Activated T-helper 1 cell treated with anti-CD3 and anti-CD28 coated beads, Interleukin-12 subunit alpha, Interleukin-12 subunit beta, Interleukin-2, Interleukin-4 antibody, amounts not matched to agents 30 ng/mL and 10 ng/mL and 1 ng/mL, durations not matched to agents 14 hours and 24 hours and 36 hours (primary cell): ENCODE data around the gene IFNA21. TPM values are rescaled to one million over a fixed set of nuclear protein-coding genes. Genes with fewer than 3 reads are reported as not detected.

Source experiments
- DNase-seq: peaks from one replicate; pipeline ENCODE4 v3.0.0; 2021; ENCODE audit warnings: low spot score
- H3K27ac Mint-ChIP-seq: one replicate; pipeline ENCODE4 v1.8.0; 2021; ENCODE audit warnings: mild to moderate bottlenecking, mixed read lengths
- H3K27me3 Mint-ChIP-seq: one replicate; pipeline ENCODE4 v1.8.0; 2022; ENCODE audit warnings: mild to moderate bottlenecking, moderate library complexity, mixed read lengths; ENCODE audit not compliant: insufficient read depth
- H3K36me3 Mint-ChIP-seq: one replicate; pipeline ENCODE4 v1.8.0; 2021; ENCODE audit warnings: low read depth, mixed read lengths
- H3K4me1 Mint-ChIP-seq: one replicate; pipeline ENCODE4 v1.8.0; 2021; ENCODE audit warnings: low read depth, mixed read lengths
- H3K4me3 Mint-ChIP-seq: one replicate; pipeline ENCODE4 v1.8.0; 2021; ENCODE audit warnings: mild to moderate bottlenecking, moderate library complexity, mixed read lengths
- H3K9me3 Mint-ChIP-seq: one replicate; pipeline ENCODE4 v1.8.0; 2021; ENCODE audit warnings: mixed read lengths
- intact Hi-C: fragments of 100-400 bp; cut with micrococcal nuclease; formaldehyde crosslinking; loops from one replicate; pipeline ENCODE4 v1.15.1; 2024
- total RNA-seq: library from RNA; stranded (reverse); gene quantifications from 2 replicates; pipeline ENCODE4 v1.2.3, GENCODE V29; 2022

The IFNA21 gene
- total RNA-seq, 1 donor from 2014 or later = not detected

DNA sequence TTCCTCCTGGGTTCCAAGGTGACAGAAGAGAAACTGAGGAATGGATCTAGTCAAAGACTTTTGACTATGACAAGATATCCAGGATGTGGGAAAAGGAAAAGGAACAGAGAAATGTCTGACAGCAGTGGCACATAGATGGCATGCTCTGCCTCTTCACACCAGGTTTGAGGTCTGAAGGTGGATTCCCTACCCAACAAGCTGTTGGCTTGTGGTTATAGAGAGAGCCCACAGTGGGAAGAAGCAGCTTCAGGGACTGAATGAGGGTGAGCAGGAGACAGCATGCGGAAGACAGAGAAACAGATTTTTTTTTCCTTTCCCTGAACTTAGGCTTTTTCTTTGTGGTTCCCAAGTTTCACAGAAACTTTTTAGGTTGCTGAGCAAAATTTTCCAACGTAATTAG, 45.4 kb downstream of the IFNA21 start:
- no peak overlapping the region for H3K4me3 Mint-ChIP-seq
- no peak overlapping the region for H3K27ac Mint-ChIP-seq
- H3K9me3 Mint-ChIP-seq = no peaks in the 10 kb centered on the region
- peaks cover 35% of the 10 kb centered on the region for H3K27me3 Mint-ChIP-seq
- intact Hi-C loops = no loop called here
- DNase-seq = no peak
- peaks cover 5% of the 10 kb centered on the region for H3K4me1 Mint-ChIP-seq
- no peaks in the 10 kb centered on the region for H3K36me3 Mint-ChIP-seq

DNA sequence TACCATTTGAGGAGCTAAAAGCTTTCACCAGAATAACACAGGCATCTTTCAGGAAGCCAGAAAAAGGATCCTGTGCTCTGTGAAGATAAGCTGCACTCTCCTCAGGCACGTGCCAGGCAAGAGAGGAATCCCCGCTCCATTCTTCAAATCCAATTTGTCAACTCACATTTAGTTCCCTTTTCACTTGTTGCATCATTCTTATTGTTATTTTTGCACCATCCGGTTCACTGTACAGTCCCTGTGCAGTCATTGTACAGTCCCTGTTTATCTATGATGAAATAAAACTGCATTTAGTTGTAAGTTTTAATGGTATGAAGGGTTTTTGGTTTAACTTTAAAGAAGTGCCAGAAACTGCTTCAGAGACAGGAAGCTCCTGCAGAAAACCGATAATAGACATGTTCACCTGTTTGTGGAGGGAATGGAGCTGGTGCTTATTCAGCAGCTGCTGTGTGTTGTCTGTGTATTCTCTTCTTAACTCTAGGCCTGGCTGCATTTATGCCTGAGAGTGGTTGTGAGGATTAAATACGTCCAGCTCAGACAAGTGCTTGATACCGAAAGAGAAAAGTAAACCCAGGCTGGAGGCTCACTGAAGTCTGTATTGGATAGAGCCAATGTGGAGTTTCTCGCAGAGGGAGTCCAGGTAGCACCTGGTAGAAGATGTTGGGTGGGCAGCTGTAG, 47.2 kb downstream of the IFNA21 start:
- no peaks in the 10 kb centered on the region for H3K9me3 Mint-ChIP-seq
- no peak overlapping the region for H3K27ac Mint-ChIP-seq
- H3K27me3 Mint-ChIP-seq = peaks cover 34% of the 10 kb centered on the region
- no peaks in the 10 kb centered on the region for H3K36me3 Mint-ChIP-seq
- H3K4me3 Mint-ChIP-seq = no peak overlapping the region
- intact Hi-C loops = loop anchor here (10.0 kb wide), 1 partner anchor 1654 kb away; no protein-coding TSS in a partner anchor
- no peak for DNase-seq
- H3K4me1 Mint-ChIP-seq = peaks cover 5% of the 10 kb centered on the region

Other genes starting within 250 kb of the IFNA21 start
- gene HACD4, start 135.0 kb downstream of the IFNA21 start, total RNA-seq = 2.7 and 3.0 TPM in 2 replicates
- 0.23 TPM in 1 of 2 replicates, not detected in the other for gene IFNB1, start 88.7 kb downstream of the IFNA21 start, total RNA-seq
- not detected in 2 replicates for gene IFNW1, start 24.8 kb downstream of the IFNA21 start, total RNA-seq
- not detected in 2 replicates for gene IFNA4, start 20.9 kb upstream of the IFNA21 start, total RNA-seq
- not detected in 2 replicates for gene IFNA7, start 35.5 kb upstream of the IFNA21 start, total RNA-seq
- not detected in 2 replicates for gene IFNA10, start 40.5 kb upstream of the IFNA21 start, total RNA-seq
- not detected in 2 replicates for gene IFNA16, start 50.7 kb upstream of the IFNA21 start, total RNA-seq
- not detected in 2 replicates for gene IFNA17, start 61.6 kb upstream of the IFNA21 start, total RNA-seq
- not detected in 2 replicates for gene IFNA14, start 73.3 kb upstream of the IFNA21 start, total RNA-seq
- gene IFNA5, start 138.7 kb upstream of the IFNA21 start, total RNA-seq = not detected in 2 replicates
- gene KLHL9, start 168.7 kb upstream of the IFNA21 start, total RNA-seq = 14.1 and 15.6 TPM in 2 replicates
- gene IFNA6, start 184.2 kb upstream of the IFNA21 start, total RNA-seq = not detected in 2 replicates
- not detected in 2 replicates for gene IFNA13, start 201.4 kb upstream of the IFNA21 start, total RNA-seq
- gene IFNA2, start 218.7 kb upstream of the IFNA21 start, total RNA-seq = not detected in 2 replicates
- gene IFNA8, start 242.5 kb upstream of the IFNA21 start, total RNA-seq = not detected in 2 replicates